GM23248 (cell line): ENCODE data around the gene PRSS22. TPM values are rescaled to one million over a fixed set of nuclear protein-coding genes. Genes with fewer than 3 reads are reported as not detected.

Experiments
- DNase-seq: peaks from one replicate; pipeline ENCODE4 v3.0.0-alpha.2; 2015
- H2AFZ ChIP-seq: fragments of 200-600 bp; sonication (generic); 2 replicates; pipeline ENCODE4 v1.6.1; 2016; ENCODE audit warnings: antibody characterized with exemption
- H3F3A ChIP-seq: fragments of 200-600 bp; sonication (generic); 2 replicates; pipeline ENCODE4 v1.6.1; 2016; ENCODE audit warnings: mild to moderate bottlenecking, antibody characterized with exemption, mixed run types; ENCODE audit not compliant: insufficient read depth
- H3K27ac ChIP-seq: fragments of 200-600 bp; sonication (generic); 2 replicates; pipeline ENCODE4 v1.5.1; 2016; ENCODE audit warnings: mild to moderate bottlenecking
- H3K27me3 ChIP-seq: fragments of 200-600 bp; sonication (generic); replicated peaks from 2 replicates; pipeline ENCODE4 v1.6.1; 2016; ENCODE audit warnings: mild to moderate bottlenecking; ENCODE audit not compliant: insufficient read depth
- H3K36me3 ChIP-seq: fragments of 200-600 bp; sonication (generic); 2 replicates; pipeline ENCODE4 v1.6.1; 2016; ENCODE audit warnings: low read depth, mild to moderate bottlenecking
- H3K4me1 ChIP-seq: fragments of 200-600 bp; sonication (generic); 2 replicates; pipeline ENCODE4 v1.6.1; 2016; ENCODE audit warnings: mild to moderate bottlenecking; ENCODE audit not compliant: insufficient read depth
- H3K4me2 ChIP-seq: fragments of 200-600 bp; sonication (generic); one replicate; pipeline ENCODE4 v1.6.1; 2016; ENCODE audit warnings: mild to moderate bottlenecking; ENCODE audit not compliant: unreplicated experiment
- H3K4me3 ChIP-seq: fragments of 200-600 bp; sonication (generic); 2 replicates; pipeline ENCODE4 v1.5.1; 2016; ENCODE audit warnings: mild to moderate bottlenecking
- H3K79me2 ChIP-seq: fragments of 200-600 bp; sonication (generic); 2 replicates; pipeline ENCODE4 v1.6.1; 2016; ENCODE audit warnings: mild to moderate bottlenecking; ENCODE audit not compliant: insufficient read depth
- H3K9ac ChIP-seq: fragments of 200-600 bp; sonication (generic); 2 replicates; pipeline ENCODE4 v1.6.1; 2016; ENCODE audit warnings: mild to moderate bottlenecking
- H3K9me2 ChIP-seq: fragments of 200-600 bp; sonication (generic); 2 replicates; pipeline ENCODE4 v1.6.1; 2016; ENCODE audit warnings: mixed run types, mild to moderate bottlenecking, moderate library complexity; ENCODE audit not compliant: insufficient read depth
- H3K9me3 ChIP-seq: fragments of 200-600 bp; sonication (generic); one replicate; pipeline ENCODE4 v1.6.1; 2017; ENCODE audit warnings: low read depth
- H4K20me1 ChIP-seq: fragments of 200-600 bp; sonication (generic); 2 replicates; pipeline ENCODE4 v1.6.0; 2016; ENCODE audit not compliant: insufficient read depth
- EZH2 ChIP-seq: fragments of 200-600 bp; sonication (generic); IDR thresholded peaks from 2 replicates; pipeline ENCODE4 v1.6.1; 2018; ENCODE audit warnings: antibody characterized with exemption, mild to moderate bottlenecking; ENCODE audit not compliant: insufficient read depth, poor library complexity, severe bottlenecking
- EZH2phosphoT487 ChIP-seq: fragments of 200-600 bp; sonication (generic); IDR thresholded peaks from 2 replicates; pipeline ENCODE4 v1.6.1; 2018; ENCODE audit warnings: antibody characterized with exemption, moderate library complexity, mild to moderate bottlenecking, low read depth; ENCODE audit not compliant: insufficient read depth
- WGBS, 2 experiments: methylation state at CpG; one replicate each; pipeline ENCODE4 v1.1.6; 2015 to 2017; ENCODE audit warnings: low lambda C conversion rate in 2 of 2, low coverage in 1 of 2; ENCODE audit errors: missing lambda C conversion rate in 2 of 2; 5-methylcytosine and 5-hydroxymethylcytosine counted together
- in situ Hi-C: fragments of 300-500 bp; cut with MboI; formaldehyde crosslinking; loops from 2 replicates; pipeline ENCODE4 v1.15.0; 2020
- polyA plus RNA-seq: library from polyadenylated mRNA; unstranded; fragments of >200 nt; fragmentation: Nextera tagmentation; extraction: Ambion mirVana; gene quantifications from 2 replicates; pipeline ENCODE4 v1.2.1, GENCODE V29; 2016
- total RNA-seq: library from RNA; depleted of rRNA; stranded (reverse); fragments of >200 nt; shearing (Covaris generic); gene quantifications from 2 replicates; pipeline ENCODE4 v1.2.3, GENCODE V29; 2014

Gene PRSS22
- total and polyA plus RNA-seq, 2 experiments from 2014 or later = not detected

DNA sequence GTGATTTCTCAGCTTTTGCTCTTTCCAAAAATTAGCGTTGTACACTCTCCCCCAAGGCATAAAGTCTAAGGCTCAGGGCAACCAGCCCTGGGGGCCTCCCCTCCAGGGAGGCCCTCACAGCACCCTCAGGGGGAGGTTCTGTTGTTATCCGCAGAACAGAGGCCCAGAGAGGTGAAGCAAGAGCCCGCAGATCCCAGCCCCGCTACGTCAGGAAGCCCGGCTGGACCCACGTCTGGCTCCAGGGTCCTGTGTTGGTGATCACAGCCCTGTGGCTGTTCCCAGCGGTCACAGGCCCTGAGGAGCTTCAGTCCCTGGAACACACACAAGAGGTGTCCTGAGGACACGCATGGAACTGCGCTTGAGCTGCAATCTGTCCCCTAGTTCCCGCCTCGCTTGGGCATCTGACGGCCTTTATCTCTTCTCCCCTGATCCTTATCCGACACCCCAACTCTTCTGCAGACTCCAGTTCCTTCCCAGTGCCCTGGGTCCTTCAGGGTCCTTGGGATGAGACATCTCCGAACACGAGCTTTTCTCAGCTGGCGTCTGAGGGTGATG is 29.0 kb downstream of the PRSS22 start:
- no peak for DNase-seq
- H3K27me3 ChIP-seq = peaks cover 16% of the 10 kb centered on the region
- H3K4me3 ChIP-seq = no peak overlapping the region
- in situ Hi-C loops = no loop called here
- H3F3A ChIP-seq = no peaks in the 10 kb centered on the region
- no peaks in the 10 kb centered on the region for H3K79me2 ChIP-seq
- H3K4me1 ChIP-seq = no peaks in the 10 kb centered on the region
- TF ChIP-seq EZH2phosphoT487 (no peak), EZH2 (no peak)
- no peaks in the 10 kb centered on the region for H4K20me1 ChIP-seq
- no peak overlapping the region for H2AFZ ChIP-seq
- 78 to 80% methylated on average over 17 of the region's 17 CpGs for WGBS, 2 experiments
- no peak overlapping the region for H3K27ac ChIP-seq
- H3K9me3 ChIP-seq = no peaks in the 10 kb centered on the region
- H3K9me2 ChIP-seq = no peaks in the 10 kb centered on the region
- no peak overlapping the region for H3K4me2 ChIP-seq
- no peaks in the 10 kb centered on the region for H3K36me3 ChIP-seq
- no peak overlapping the region for H3K9ac ChIP-seq

GRCh38 chr16:2828521-2828840 is 29.5 kb downstream of the PRSS22 start:
- no peak overlapping the region for H3K4me2 ChIP-seq
- H2AFZ ChIP-seq = no peak overlapping the region
- H3K4me1 ChIP-seq = no peaks in the 10 kb centered on the region
- H3K79me2 ChIP-seq = no peaks in the 10 kb centered on the region
- no peak for DNase-seq
- 70 to 73% methylated on average over 8 of the region's 8 CpGs for WGBS, 2 experiments
- no peaks in the 10 kb centered on the region for H3K9me3 ChIP-seq
- no peaks in the 10 kb centered on the region for H4K20me1 ChIP-seq
- no peaks in the 10 kb centered on the region for H3K9me2 ChIP-seq
- no peak overlapping the region for H3K4me3 ChIP-seq
- no peaks in the 10 kb centered on the region; the same call in 1 of the 2 replicates for H3F3A ChIP-seq
- TF ChIP-seq EZH2 (no peak), EZH2phosphoT487 (no peak)
- H3K27me3 ChIP-seq = peaks cover 16% of the 10 kb centered on the region
- in situ Hi-C loops = no loop called here
- no peaks in the 10 kb centered on the region for H3K36me3 ChIP-seq
- H3K27ac ChIP-seq = no peak overlapping the region
- H3K9ac ChIP-seq = no peak overlapping the region

GRCh38 chr16:2827831-2828520 is 30.0 kb downstream of the PRSS22 start:
- no peaks in the 10 kb centered on the region for H3K9me2 ChIP-seq
- no peaks in the 10 kb centered on the region for H3K9me3 ChIP-seq
- no peaks in the 10 kb centered on the region; the same call in 1 of the 2 replicates for H3F3A ChIP-seq
- DNase-seq = no peak
- no peaks in the 10 kb centered on the region for H3K79me2 ChIP-seq
- TF ChIP-seq EZH2phosphoT487 (no peak), EZH2 (no peak)
- H3K4me1 ChIP-seq = no peaks in the 10 kb centered on the region
- H2AFZ ChIP-seq = no peak overlapping the region
- 52 to 61% methylated on average over 14 of the region's 14 CpGs for WGBS, 2 experiments
- H3K27ac ChIP-seq = no peak overlapping the region
- H3K27me3 ChIP-seq = peaks cover 17% of the 10 kb centered on the region
- in situ Hi-C loops = no loop called here
- no peak overlapping the region for H3K4me3 ChIP-seq
- no peaks in the 10 kb centered on the region for H4K20me1 ChIP-seq
- no peak overlapping the region for H3K9ac ChIP-seq
- H3K4me2 ChIP-seq = no peak overlapping the region
- no peaks in the 10 kb centered on the region for H3K36me3 ChIP-seq

- Histone ChIP-seq H3K79me2 (no peaks in the 10 kb centered on the region), H3F3A (no peaks in the 10 kb centered on the region; the same call in 1 of the 2 replicates), H3K36me3 (no peaks in the 10 kb centered on the region), H3K9ac (no peak overlapping the region), H2AFZ (no peak overlapping the region), H3K27me3 (peaks cover 23% of the 10 kb centered on the region), H3K9me3 (no peaks in the 10 kb centered on the region), H3K4me2 (no peak overlapping the region), H4K20me1 (no peaks in the 10 kb centered on the region), H3K4me1 (no peaks in the 10 kb centered on the region), H3K27ac (no peak overlapping the region), H3K9me2 (no peaks in the 10 kb centered on the region), H3K4me3 (no peak overlapping the region)
- in situ Hi-C loops = no loop called here
- TF ChIP-seq EZH2phosphoT487 (no peak), EZH2 (no peak)
- WGBS, 2 experiments = 65 to 72% methylated on average over 15 of the region's 15 CpGs
- no peak for DNase-seq
Measured at GRCh38 chr16:2827374-2827791, 30.6 kb downstream of the PRSS22 start.
